Activated naive CD8-positive, alpha-beta T cell treated with anti-CD3 and anti-CD28 coated beads, Interleukin-2, amount 50 U/mL, for 16 hours (primary cell): ENCODE data around the gene PPP1R15A.
"Not testable (repeated sequence)": the region's sequence is repeated elsewhere in the genome, so short reads cannot be mapped to it uniquely, and the experiment has no call there.

Source experiments
- DNase-seq: peaks from one replicate; pipeline ENCODE4 v3.0.0-alpha.2; 2020; ENCODE audit warnings: low read depth, low spot score

The PPP1R15A gene

GRCh38 chr19:48914181-48914580 is 42.0 kb downstream of the PPP1R15A start:
- no peak for DNase-seq

DNA sequence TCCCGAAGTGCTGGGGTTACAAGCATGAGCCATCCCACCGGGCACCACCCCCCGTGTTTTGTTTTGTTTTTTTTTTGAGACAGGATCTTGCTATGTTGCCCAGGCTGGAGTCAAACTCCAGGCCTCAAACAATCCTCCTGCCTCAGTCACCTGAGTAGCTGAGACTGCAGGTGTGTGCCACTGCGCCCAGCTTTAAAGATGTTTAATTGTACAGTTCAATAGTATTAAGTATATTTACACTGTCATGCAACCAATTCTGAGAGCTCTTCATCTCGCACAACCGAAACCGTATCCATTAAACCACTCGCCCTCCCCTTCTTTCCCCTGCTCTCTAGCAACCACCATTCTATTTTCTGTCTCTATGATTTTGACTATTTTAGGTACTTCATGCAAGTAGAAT is 43.5 kb downstream of the PPP1R15A start:
- DNase-seq: no peak

GRCh38 chr19:48918071-48918470 is 45.9 kb downstream of the PPP1R15A start:
- no peak for DNase-seq

GRCh38 chr19:48918801-48919247 is 46.6 kb downstream of the PPP1R15A start:
- DNase-seq: no peak

- DNase-seq: not testable (repeated sequence)
Observed at GRCh38 chr19:48919271-48919670, 47.0 kb downstream of the PPP1R15A start.

GRCh38 chr19:48920949-48921348 is 48.7 kb downstream of the PPP1R15A start:
- no peak for DNase-seq

- no peak for DNase-seq
Observed at GRCh38 chr19:48921721-48922500, 49.7 kb downstream of the PPP1R15A start.

DNA sequence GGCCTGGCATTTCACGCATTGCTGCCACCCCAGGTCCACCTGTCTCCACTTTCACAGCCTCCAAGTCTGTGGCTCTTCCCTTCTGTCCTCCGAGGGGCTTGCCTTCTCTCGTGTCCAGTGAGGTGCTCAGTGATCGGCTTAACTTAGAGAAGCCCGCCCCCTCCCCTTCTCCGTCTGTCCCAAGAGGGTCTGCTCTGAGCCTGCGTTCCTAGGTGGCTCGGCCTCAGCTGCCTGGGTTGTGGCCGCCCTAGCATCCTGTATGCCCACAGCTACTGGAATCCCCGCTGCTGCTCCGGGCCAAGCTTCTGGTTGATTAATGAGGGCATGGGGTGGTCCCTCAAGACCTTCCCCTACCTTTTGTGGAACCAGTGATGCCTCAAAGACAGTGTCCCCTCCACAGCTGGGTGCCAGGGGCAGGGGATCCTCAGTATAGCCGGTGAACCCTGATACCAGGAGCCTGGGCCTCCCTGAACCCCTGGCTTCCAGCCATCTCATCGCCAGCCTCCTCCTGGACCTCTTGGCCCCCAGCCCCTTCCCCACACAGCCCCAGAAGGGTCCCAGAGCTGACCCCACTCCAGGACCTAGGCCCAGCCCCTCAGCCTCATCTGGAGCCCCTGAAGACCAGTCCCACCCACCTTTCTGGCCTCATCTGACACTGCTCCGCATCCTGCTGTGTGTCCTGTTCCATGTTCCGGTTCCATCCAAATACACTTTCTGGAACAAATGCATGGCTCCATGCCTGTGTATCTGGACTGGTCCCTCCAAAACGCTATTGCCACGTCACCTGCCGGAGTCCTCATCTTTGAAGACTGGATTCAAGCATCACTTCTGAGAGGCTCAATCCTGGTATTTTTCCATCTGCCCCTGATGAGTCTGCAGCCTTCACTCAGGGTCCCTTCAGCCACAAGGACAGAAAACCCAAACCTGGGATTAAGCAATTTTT is 50.6 kb downstream of the PPP1R15A start:
- DNase-seq: no peak

DNA sequence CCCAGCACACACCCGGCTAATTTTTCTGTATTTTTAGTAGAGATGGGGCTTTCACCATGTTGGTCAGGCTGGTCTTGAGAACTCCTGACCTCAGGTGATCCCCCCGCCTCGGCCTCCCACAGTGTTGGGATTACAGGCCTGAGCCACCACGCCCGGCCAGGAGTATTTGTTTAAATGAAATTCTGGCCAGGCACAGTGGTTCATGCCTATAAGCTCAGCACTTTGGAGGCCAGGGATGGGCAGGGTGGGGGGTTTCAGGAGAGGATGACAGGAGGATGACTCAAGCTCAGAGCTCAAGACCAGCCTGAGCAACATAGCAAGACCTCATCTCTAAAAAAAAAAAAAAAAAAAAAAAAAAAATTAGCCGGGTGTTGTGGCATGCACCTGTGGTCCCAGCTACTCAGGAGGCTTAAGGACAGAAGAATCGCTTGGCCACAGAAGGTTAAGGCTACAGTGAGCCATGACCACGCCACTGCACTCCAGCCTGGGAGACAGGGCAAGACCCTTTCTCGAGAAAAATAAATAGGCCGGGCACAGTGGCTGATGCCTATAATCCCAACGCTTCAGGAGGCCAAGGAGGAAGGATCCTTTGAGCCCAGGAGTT is 53.1 kb downstream of the PPP1R15A start:
- DNase-seq: no peak
